Activated naive CD8-positive, alpha-beta T cell (primary cell): ENCODE measurements around the gene CKLF.
A peak's percentile ranks its signal among the peaks of the same experiment; 100 is the strongest.
"Not testable (repeated sequence)": the region's sequence is repeated elsewhere in the genome, so short reads cannot be mapped to it uniquely, and the experiment has no call there.

Source experiments
- H3K27ac Mint-ChIP-seq: one replicate; pipeline ENCODE4 v1.8.0; 2021; ENCODE audit warnings: mixed read lengths
- H3K27me3 Mint-ChIP-seq: one replicate; pipeline ENCODE4 v1.8.0; 2021; ENCODE audit warnings: mixed read lengths
- H3K36me3 Mint-ChIP-seq: one replicate; pipeline ENCODE4 v1.8.0; 2021; ENCODE audit warnings: mixed read lengths
- H3K4me1 Mint-ChIP-seq: one replicate; pipeline ENCODE4 v1.8.0; 2021; ENCODE audit warnings: low read depth, mixed read lengths
- H3K4me3 Mint-ChIP-seq: one replicate; pipeline ENCODE4 v1.8.0; 2021; ENCODE audit warnings: mild to moderate bottlenecking, mixed read lengths
- H3K9me3 Mint-ChIP-seq: one replicate; pipeline ENCODE4 v1.8.0; 2021; ENCODE audit warnings: low read depth, mixed read lengths

The CKLF gene

GRCh38 chr16:66605177-66605978, 53.0 kb downstream of the CKLF start:
- H3K4me3 Mint-ChIP-seq: peak overlapping the region; percentile 80
- no peak overlapping the region for H3K27ac Mint-ChIP-seq
- H3K27me3 Mint-ChIP-seq: no peaks in the 10 kb centered on the region
- no peaks in the 10 kb centered on the region for H3K9me3 Mint-ChIP-seq
- peaks cover 33% of the 10 kb centered on the region for H3K4me1 Mint-ChIP-seq
- H3K36me3 Mint-ChIP-seq: no peaks in the 10 kb centered on the region

GRCh38 chr16:66605979-66606751, 53.8 kb downstream of the CKLF start:
- Mint-ChIP-seq H3K9me3 (no peaks in the 10 kb centered on the region), H3K36me3 (no peaks in the 10 kb centered on the region), H3K27ac (peak overlapping the region; percentile 70), H3K27me3 (no peaks in the 10 kb centered on the region), H3K4me3 (peak overlapping the region; percentile 80), H3K4me1 (peaks cover 30% of the 10 kb centered on the region)

GRCh38 chr16:66608241-66609138, 56.1 kb downstream of the CKLF start:
- Mint-ChIP-seq H3K4me3 (peak overlapping the region; percentile 42), H3K27me3 (no peaks in the 10 kb centered on the region), H3K9me3 (no peaks in the 10 kb centered on the region), H3K4me1 (peaks cover 24% of the 10 kb centered on the region), H3K36me3 (no peaks in the 10 kb centered on the region), H3K27ac (peak overlapping the region; percentile 50)

GRCh38 chr16:66609139-66609510, 56.7 kb downstream of the CKLF start:
- Mint-ChIP-seq H3K36me3 (no peaks in the 10 kb centered on the region), H3K4me1 (peaks cover 19% of the 10 kb centered on the region), H3K4me3 (no peak overlapping the region), H3K27me3 (no peaks in the 10 kb centered on the region), H3K9me3 (no peaks in the 10 kb centered on the region), H3K27ac (no peak overlapping the region)

GRCh38 chr16:66610111-66610820, 57.9 kb downstream of the CKLF start:
- Mint-ChIP-seq H3K27me3 (no peaks in the 10 kb centered on the region), H3K4me1 (peaks cover 19% of the 10 kb centered on the region), H3K27ac (peak overlapping the region; percentile 34), H3K36me3 (no peaks in the 10 kb centered on the region), H3K4me3 (no peak overlapping the region), H3K9me3 (no peaks in the 10 kb centered on the region)

- H3K4me3 Mint-ChIP-seq, H3K9me3 Mint-ChIP-seq, H3K27me3 Mint-ChIP-seq, H3K27ac Mint-ChIP-seq, H3K36me3 Mint-ChIP-seq: not testable (repeated sequence)
- H3K4me1 Mint-ChIP-seq: peaks cover 13% of the 10 kb centered on the region
Measured at GRCh38 chr16:66611911-66612310, 59.5 kb downstream of the CKLF start.

GRCh38 chr16:66612422-66612821, 60.0 kb downstream of the CKLF start:
- no peak overlapping the region for H3K4me3 Mint-ChIP-seq
- H3K27ac Mint-ChIP-seq: no peak overlapping the region
- no peaks in the 10 kb centered on the region for H3K36me3 Mint-ChIP-seq
- no peaks in the 10 kb centered on the region for H3K9me3 Mint-ChIP-seq
- H3K27me3 Mint-ChIP-seq: no peaks in the 10 kb centered on the region
- H3K4me1 Mint-ChIP-seq: peaks cover 9% of the 10 kb centered on the region

- Mint-ChIP-seq H3K4me1 (no peaks in the 10 kb centered on the region), H3K4me3 (no peak overlapping the region), H3K9me3 (no peaks in the 10 kb centered on the region), H3K27ac (no peak overlapping the region), H3K27me3 (no peaks in the 10 kb centered on the region), H3K36me3 (no peaks in the 10 kb centered on the region)
Measured at GRCh38 chr16:66614161-66614802, 61.9 kb downstream of the CKLF start.
